HG03520 (cell line): ENCODE data around the gene SPPL2B.

Source experiments
- ATAC-seq: cut with Tn5 transposase; IDR thresholded peaks from one replicate; pipeline ENCODE4 v1.9.1; 2021; ENCODE audit warnings: mild to moderate bottlenecking, moderate library complexity; ENCODE audit not compliant: unreplicated experiment

SPPL2B gene

GRCh38 chr19:2353159-2353886 is 24.8 kb downstream of the SPPL2B start:
- no peak for ATAC-seq

GRCh38 chr19:2353887-2354592 is 25.6 kb downstream of the SPPL2B start:
- ATAC-seq = no peak

- no peak for ATAC-seq
These were observed 26.2 kb downstream of the SPPL2B start for GRCh38 chr19:2354670-2355069.

GRCh38 chr19:2355168-2356035 is 26.9 kb downstream of the SPPL2B start:
- ATAC-seq = no peak

- no peak for ATAC-seq
These were observed 27.7 kb downstream of the SPPL2B start for GRCh38 chr19:2356036-2356646.

GRCh38 chr19:2357279-2358206 is 29.1 kb downstream of the SPPL2B start:
- ATAC-seq = no peak

- no peak for ATAC-seq
These were observed 30.2 kb downstream of the SPPL2B start for GRCh38 chr19:2358548-2359173.

GRCh38 chr19:2359992-2360685 is 31.7 kb downstream of the SPPL2B start, which contains the start of gene TMPRSS9:
TMPRSS9 (plus strand) TSS chr19:2360265; CDS start chr19:2389786, 29,521 bp downstream.
- no peak for ATAC-seq

- no peak for ATAC-seq
These were observed 32.3 kb downstream of the SPPL2B start for GRCh38 chr19:2360833-2361232.

- ATAC-seq = no peak
These were observed 33.0 kb downstream of the SPPL2B start for GRCh38 chr19:2361246-2362045.

- ATAC-seq = no peak
These were observed 33.8 kb downstream of the SPPL2B start for GRCh38 chr19:2362046-2362969.

- ATAC-seq = no peak
These were observed 34.5 kb downstream of the SPPL2B start for GRCh38 chr19:2362970-2363300.

- ATAC-seq = no peak
These were observed 34.9 kb downstream of the SPPL2B start for GRCh38 chr19:2363419-2363818.

- ATAC-seq = no peak
These were observed 36.9 kb downstream of the SPPL2B start for GRCh38 chr19:2365201-2365970.

- no peak for ATAC-seq
These were observed 43.2 kb downstream of the SPPL2B start for GRCh38 chr19:2371656-2372055.

GRCh38 chr19:2372076-2372612 is 43.7 kb downstream of the SPPL2B start:
- no peak for ATAC-seq
